ENCODE measurements around the gene SORCS2. TPM values are rescaled to one million over a fixed set of nuclear protein-coding genes. Genes with fewer than 3 reads are reported as not detected.

The SORCS2 gene
- total RNA-seq, 2 donors from 2014 or later = 0.68 to 0.92 TPM

DNA sequence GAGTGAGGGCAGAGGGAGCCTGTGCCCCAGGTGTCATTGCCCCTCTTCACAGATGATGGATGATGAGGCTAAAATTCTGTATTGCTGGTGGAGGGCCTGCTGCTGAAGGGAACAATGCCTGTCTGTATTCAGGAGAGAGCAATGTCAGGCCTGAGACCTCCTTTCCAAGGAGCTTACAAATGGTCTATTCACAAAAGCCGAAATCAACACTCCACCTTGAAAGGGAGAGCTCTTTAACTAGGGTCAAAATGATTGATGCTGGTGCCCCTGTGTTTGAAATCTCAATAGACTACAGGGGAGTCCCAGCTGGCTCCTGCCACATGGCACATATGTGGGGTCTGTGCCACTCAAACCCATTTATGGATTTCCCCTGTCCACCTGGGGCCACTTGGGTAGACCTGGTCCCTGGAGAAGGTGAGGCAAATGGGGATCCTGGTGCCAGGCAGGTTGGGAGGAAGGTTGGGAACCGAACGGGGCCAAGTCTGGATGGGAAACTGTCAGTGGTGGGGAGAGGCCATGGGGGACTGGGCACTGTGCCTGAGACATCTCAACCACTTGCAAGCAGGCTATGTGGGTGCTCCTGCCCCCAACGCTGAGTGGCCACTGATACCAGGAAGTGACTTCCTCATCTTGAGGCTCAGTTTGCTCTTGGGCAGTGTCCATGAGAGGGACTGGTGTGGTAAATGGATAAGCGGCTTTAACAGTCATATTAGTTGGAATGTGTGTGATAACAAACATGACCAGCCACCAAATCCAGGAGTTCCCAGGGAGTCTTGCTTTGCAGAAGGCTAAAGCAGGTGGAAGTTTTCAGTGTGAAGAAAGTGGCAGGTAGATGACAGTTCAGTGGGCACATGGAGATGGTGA, 466.2 kb downstream of the SORCS2 start:
- Histone ChIP-seq H3K36me3 (no peaks in the 10 kb centered on the region), H3K27me3 (replicated peaks; ENCODE audit: insufficient read depth) (no peaks in the 10 kb centered on the region), H3K9me3 (no peaks in the 10 kb centered on the region), H3K4me3 (no peak overlapping the region), H3K4me1 (ENCODE audit: control insufficient read depth in 1 of 2, low read depth in 2 of 2) (peaks cover 0 to 13% of the 10 kb centered on the region in 2 donors), H3K27ac (no peak overlapping the region)
- ATAC-seq (ENCODE audit: insufficient number of reproducible peaks, low FRiP score, low read depth) (no peak), DNase-seq (ENCODE audit: low spot score) (no peak)
- TF ChIP-seq CTCF (IDR thresholded peaks at IDR 0.05) = no peak

- Histone ChIP-seq H3K27ac (no peak overlapping the region), H3K27me3 (replicated peaks; ENCODE audit: insufficient read depth) (no peaks in the 10 kb centered on the region), H3K36me3 (no peaks in the 10 kb centered on the region), H3K4me1 (ENCODE audit: control insufficient read depth in 1 of 2, low read depth in 2 of 2) (peaks cover 0 to 13% of the 10 kb centered on the region in 2 donors), H3K4me3 (no peak overlapping the region), H3K9me3 (no peaks in the 10 kb centered on the region)
- no peak for TF ChIP-seq CTCF (IDR thresholded peaks at IDR 0.05)
- ATAC-seq (ENCODE audit: insufficient number of reproducible peaks, low FRiP score, low read depth) (no peak), DNase-seq (ENCODE audit: low spot score) (no peak)
Observed at GRCh38 chr4:7659429-7660175, 467.3 kb downstream of the SORCS2 start.

DNA sequence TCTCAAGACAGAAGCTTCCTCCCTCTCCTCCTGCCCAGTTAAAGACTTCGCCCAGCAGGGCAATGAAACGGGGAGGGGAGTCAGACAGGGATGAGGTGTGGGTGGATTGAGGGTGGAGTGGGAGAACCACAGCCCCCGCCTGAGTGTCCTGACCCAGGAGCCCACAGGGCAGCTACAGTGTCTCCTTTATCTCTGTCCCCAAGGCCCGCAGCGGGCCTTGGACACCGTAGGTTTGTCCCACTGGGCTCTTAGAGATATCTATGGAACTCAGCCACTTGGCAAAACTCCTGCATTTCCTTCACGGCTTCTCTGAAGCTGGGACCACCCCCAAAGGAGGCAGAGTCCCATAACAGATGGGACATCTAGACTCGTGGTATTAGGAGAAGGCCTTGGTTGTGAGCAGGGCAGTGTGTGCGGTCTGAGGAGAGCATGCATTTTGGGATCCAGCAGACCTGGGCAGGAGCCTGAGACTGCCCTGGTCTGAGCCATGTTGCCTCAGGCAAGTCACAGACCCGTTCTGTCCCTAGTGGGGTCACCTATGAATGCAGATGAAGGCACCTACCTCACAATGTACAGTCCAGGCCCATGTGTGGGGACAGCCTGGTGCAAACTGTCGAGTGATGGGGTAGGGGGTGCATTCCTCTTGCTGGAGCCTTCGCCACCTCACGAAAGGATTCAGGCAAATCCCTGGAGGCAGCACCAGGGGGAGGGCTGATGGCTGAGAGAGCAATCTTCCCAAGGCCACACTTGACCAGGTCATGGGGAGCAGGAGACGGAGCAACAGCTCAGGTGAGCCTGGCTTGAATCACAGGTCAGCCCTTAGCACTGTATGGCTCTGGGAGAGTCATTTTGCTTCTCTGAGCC, 468.1 kb downstream of the SORCS2 start:
- TF ChIP-seq CTCF (IDR thresholded peaks at IDR 0.05) = no peak
- Histone ChIP-seq H3K36me3 (no peaks in the 10 kb centered on the region), H3K27ac (no peak overlapping the region), H3K9me3 (no peaks in the 10 kb centered on the region), H3K27me3 (replicated peaks; ENCODE audit: insufficient read depth) (no peaks in the 10 kb centered on the region), H3K4me1 (ENCODE audit: control insufficient read depth in 1 of 2, low read depth in 2 of 2) (peaks cover 0 to 7% of the 10 kb centered on the region in 2 donors), H3K4me3 (no peak overlapping the region)
- DNase-seq (ENCODE audit: low spot score) = no peak
- no peak for ATAC-seq (ENCODE audit: insufficient number of reproducible peaks, low FRiP score, low read depth)

GRCh38 chr4:7661066-7661748, 468.9 kb downstream of the SORCS2 start:
- ATAC-seq (ENCODE audit: insufficient number of reproducible peaks, low FRiP score, low read depth) (no peak), DNase-seq (ENCODE audit: low spot score) (no peak)
- H3K4me1 ChIP-seq (ENCODE audit: control insufficient read depth in 1 of 2, low read depth in 2 of 2) = no peaks in the 10 kb centered on the region
- no peak overlapping the region for H3K4me3 ChIP-seq
- H3K27ac ChIP-seq = no peak overlapping the region
- no peaks in the 10 kb centered on the region for H3K27me3 ChIP-seq (replicated peaks; ENCODE audit: insufficient read depth)
- H3K36me3 ChIP-seq = no peaks in the 10 kb centered on the region
- no peaks in the 10 kb centered on the region for H3K9me3 ChIP-seq
- no peak for TF ChIP-seq CTCF (IDR thresholded peaks at IDR 0.05)
